Sigmoid colon (tissue), 7 donors: ENCODE data around the gene FBXO44. TPM values are rescaled to one million over a fixed set of nuclear protein-coding genes. Genes with fewer than 3 reads are reported as not detected.

ENCODE experiments used
- DNase-seq: peaks from one replicate; pipeline ENCODE4 v3.0.0-alpha.2; 2019
- H3K27ac ChIP-seq, 4 donors: fragments of 200-600 bp; sonication (generic); one replicate each; pipeline ENCODE4 v1.5.1; 2016 to 2019; ENCODE audit warnings: mild to moderate bottlenecking in 1 of 4
- H3K27me3 ChIP-seq, 3 donors: fragments of 200-600 bp; sonication (generic); one replicate each; pipeline ENCODE4 v1.5.1; 2019; ENCODE audit warnings: mild to moderate bottlenecking in 1 of 3
- H3K36me3 ChIP-seq, 4 donors: fragments of 200-600 bp; sonication (generic); one replicate each; pipeline ENCODE4 v1.5.1; 2016 to 2019
- H3K4me1 ChIP-seq, 4 donors: fragments of 200-600 bp; sonication (generic); one replicate each; pipeline ENCODE4 v1.5.1; 2017 to 2019
- H3K4me3 ChIP-seq, 4 donors: fragments of 200-600 bp; sonication (generic); one replicate each; pipeline ENCODE4 v1.5.1; 2017 to 2019; ENCODE audit warnings: mild to moderate bottlenecking in 2 of 4, moderate library complexity in 1 of 4
- H3K9me3 ChIP-seq, 4 donors: fragments of 200-600 bp in 3 of 4; sonication (generic) in 3 of 4; one replicate each; pipeline versions ENCODE4 v1.5.1 to v1.6.1; 2013 to 2019
- CTCF ChIP-seq, 4 experiments: fragments of 450-650 bp in 3 of 4; fragments of 200-600 bp in 1 of 4; IDR thresholded peaks; one replicate each; pipeline ENCODE4 v1.5.1; 2016 to 2019; ENCODE audit warnings: antibody characterized with exemption in 4 of 4, mild to moderate bottlenecking in 3 of 4, moderate library complexity in 2 of 4
- EP300 ChIP-seq, 4 donors: sonication (generic); formaldehyde crosslinking; IDR thresholded peaks; one replicate each; pipeline ENCODE4 v1.6.1; 2017; ENCODE audit warnings: antibody characterized with exemption in 4 of 4
- POLR2A ChIP-seq, 2 donors: fragments of 450-650 bp; IDR thresholded peaks; one replicate each; pipeline ENCODE4 v1.6.1; 2016; ENCODE audit warnings: antibody characterized with exemption in 2 of 2, mild to moderate bottlenecking in 2 of 2, moderate library complexity in 2 of 2
- POLR2AphosphoS5 ChIP-seq, 4 donors: sonication (generic); formaldehyde crosslinking; IDR thresholded peaks; one replicate each; pipeline ENCODE4 v1.6.1; 2017; ENCODE audit warnings: antibody characterized with exemption in 4 of 4
- WGBS, 2 donors: extraction: QIAGEN DNeasy Blood & Tissue Kit; methylation state at CpG; one replicate each; pipeline ENCODE4 v1.1.7; 2013; 5-methylcytosine and 5-hydroxymethylcytosine counted together
- intact Hi-C: fragments of 100-400 bp; cut with DNase I; formaldehyde crosslinking; loops from one replicate; pipeline ENCODE4 v1.15.1; 2023
- polyA plus RNA-seq, 3 donors: library from polyadenylated mRNA; stranded (reverse); fragments of 200-250 nt; gene quantifications; one replicate each; pipeline ENCODE4 v1.2.3, GENCODE V29; 2013
- total RNA-seq, 4 donors: library from RNA; depleted of rRNA; stranded (reverse); fragments of >200 nt; gene quantifications; one replicate each; pipeline ENCODE4 v1.1.0, GENCODE V29; 2016
- donor health status: healthy with polysubstance abuse.
- donor health status: Bipolar disorder and iron deficiency.
- donor health status: healthy.

The FBXO44 gene
- total and polyA plus RNA-seq, 7 donors = 1.6 to 27.3 (median 14.2) TPM

DNA sequence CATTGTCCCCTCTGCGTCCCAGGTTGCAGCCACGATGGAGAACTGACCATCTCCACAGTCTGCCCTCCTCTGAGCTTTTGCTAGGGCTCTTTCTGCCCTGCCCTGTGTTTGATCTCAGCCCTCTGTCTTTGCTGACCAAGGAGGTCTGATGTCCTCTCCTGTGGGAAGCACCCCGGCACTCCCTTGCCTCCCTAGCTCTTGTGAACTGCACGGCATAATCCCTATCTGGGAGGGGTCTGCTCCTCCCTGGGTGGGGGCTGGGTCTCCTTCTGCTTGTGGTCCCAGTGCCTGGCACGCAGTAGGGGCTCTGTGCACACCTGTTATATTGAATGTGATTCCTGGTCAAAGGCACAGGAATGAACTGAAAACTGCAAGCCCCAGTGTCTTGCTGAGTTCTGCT, 39.2 kb downstream of the FBXO44 start:
- WGBS, 2 donors = 43 to 61% methylated on average over 5 of the region's 5 CpGs
- Histone ChIP-seq H3K27ac (no peak overlapping the region), H3K27me3 (peaks cover 20 to 86% (median 36%) of the 10 kb centered on the region in 3 donors), H3K4me1 (peaks cover 0 to 19% (median 17%) of the 10 kb centered on the region in 4 donors), H3K9me3 (no peaks in the 10 kb centered on the region), H3K36me3 (no peaks in the 10 kb centered on the region), H3K4me3 (no peak overlapping the region)
- no peak for TF ChIP-seq POLR2AphosphoS5 (IDR thresholded peaks at IDR 0.05)
- TF ChIP-seq POLR2A (IDR thresholded peaks at IDR 0.05) = no peak
- no peak for DNase-seq
- intact Hi-C loops = no loop called here

GRCh38 chr1:11695861-11696260, 41.2 kb downstream of the FBXO44 start:
- 89 to 92% methylated on average over 6 of the region's 6 CpGs for WGBS, 2 donors
- Histone ChIP-seq H3K4me3 (no peak overlapping the region), H3K27me3 (peaks cover 16 to 86% (median 34%) of the 10 kb centered on the region in 3 donors), H3K9me3 (no peaks in the 10 kb centered on the region), H3K27ac (no peak overlapping the region), H3K36me3 (no peaks in the 10 kb centered on the region), H3K4me1 (peaks cover 0 to 15% (median 12%) of the 10 kb centered on the region in 4 donors)
- no peak for TF ChIP-seq EP300 (IDR thresholded peaks at IDR 0.05)
- TF ChIP-seq POLR2AphosphoS5 (IDR thresholded peaks at IDR 0.05) = no peak
- no peak for TF ChIP-seq POLR2A (IDR thresholded peaks at IDR 0.05)
- TF ChIP-seq CTCF (IDR thresholded peaks at IDR 0.05) = no peak
- intact Hi-C loops = no loop called here
- no peak for DNase-seq

- no peak for DNase-seq
- Histone ChIP-seq H3K4me3 (no peak overlapping the region), H3K4me1 (peaks cover 0 to 11% (median 8%) of the 10 kb centered on the region in 4 donors), H3K9me3 (no peaks in the 10 kb centered on the region), H3K27me3 (peaks cover 1 to 83% (median 23%) of the 10 kb centered on the region in 3 donors), H3K36me3 (no peaks in the 10 kb centered on the region), H3K27ac (no peak overlapping the region)
- no peak for TF ChIP-seq POLR2A (IDR thresholded peaks at IDR 0.05)
- no peak for TF ChIP-seq CTCF (IDR thresholded peaks at IDR 0.05)
- TF ChIP-seq POLR2AphosphoS5 (IDR thresholded peaks at IDR 0.05) = no peak
- TF ChIP-seq EP300 (IDR thresholded peaks at IDR 0.05) = no peak
- 60 to 70% methylated on average over 8 of the region's 8 CpGs for WGBS, 2 donors
- intact Hi-C loops = no loop called here
Observed at GRCh38 chr1:11697188-11697892, 42.7 kb downstream of the FBXO44 start.

- H3K4me3 ChIP-seq = no peak overlapping the region
- WGBS, 2 donors = 73 to 75% methylated on average over 5 of the region's 5 CpGs
- peaks cover 0 to 83% (median 20%) of the 10 kb centered on the region in 3 donors for H3K27me3 ChIP-seq
- peaks cover 0 to 11% (median 8%) of the 10 kb centered on the region in 4 donors for H3K4me1 ChIP-seq
- TF ChIP-seq POLR2A (IDR thresholded peaks at IDR 0.05) (no peak), POLR2AphosphoS5 (IDR thresholded peaks at IDR 0.05) (no peak), CTCF (IDR thresholded peaks at IDR 0.05) (no peak), EP300 (IDR thresholded peaks at IDR 0.05) (no peak)
- no peak overlapping the region for H3K27ac ChIP-seq
- DNase-seq = no peak
- H3K36me3 ChIP-seq = no peaks in the 10 kb centered on the region
- intact Hi-C loops = no loop called here
- H3K9me3 ChIP-seq = no peaks in the 10 kb centered on the region
Observed at GRCh38 chr1:11697893-11698210, 43.2 kb downstream of the FBXO44 start.

DNA sequence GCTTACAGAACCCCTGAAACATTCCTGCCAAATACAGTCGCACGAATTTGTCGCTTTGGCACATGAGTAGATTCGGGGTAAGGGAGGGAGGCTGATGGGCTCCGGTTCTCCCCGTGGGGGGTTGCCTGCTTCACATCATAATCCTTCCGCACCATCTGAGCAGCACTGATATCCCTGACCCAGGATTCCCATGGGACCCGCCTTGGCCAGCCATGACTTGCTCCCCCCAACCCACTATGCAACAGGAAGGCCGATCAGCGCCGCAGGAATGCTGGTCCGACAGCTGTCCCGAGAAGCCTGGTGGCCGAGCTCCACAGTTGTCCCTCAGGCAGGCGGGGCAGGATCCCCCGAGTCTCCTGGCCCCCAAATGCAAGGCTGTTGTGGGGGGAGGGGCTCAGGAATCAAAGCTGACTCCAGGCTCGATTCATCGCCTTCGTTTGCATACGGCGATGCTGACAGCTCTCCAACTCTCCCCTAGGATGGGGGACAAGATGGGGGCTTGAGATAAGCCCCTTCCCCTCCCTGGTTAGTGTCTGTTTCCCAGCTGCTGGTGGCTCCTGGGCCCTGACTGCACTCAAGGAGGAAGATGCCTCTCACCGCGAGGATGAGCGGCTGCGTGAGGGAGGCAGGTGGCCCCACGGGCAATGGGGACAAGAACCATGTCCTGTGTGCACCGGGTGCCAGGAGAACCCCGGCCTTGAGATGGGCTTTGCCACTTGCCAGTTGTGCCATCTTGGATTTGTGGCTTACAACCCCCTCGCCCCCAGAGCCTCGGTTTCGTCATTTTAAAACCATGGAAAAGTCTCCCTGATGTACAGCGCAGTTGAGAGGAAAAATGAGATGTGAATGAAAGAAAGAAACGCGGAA, 46.2 kb downstream of the FBXO44 start:
- Histone ChIP-seq H3K4me1 (peaks cover 0 to 11% (median 8%) of the 10 kb centered on the region in 4 donors), H3K4me3 (no peak overlapping the region), H3K36me3 (no peaks in the 10 kb centered on the region), H3K27ac (no peak overlapping the region), H3K27me3 (peaks cover 0 to 85% (median 20%) of the 10 kb centered on the region in 3 donors), H3K9me3 (no peaks in the 10 kb centered on the region)
- no peak for DNase-seq
- WGBS, 2 donors = 53 to 65% methylated on average over 34 of the region's 34 CpGs
- intact Hi-C loops = loop anchor here (5.0 kb wide), 1 partner anchor 299 kb away; no protein-coding TSS in a partner anchor
- TF ChIP-seq POLR2A (IDR thresholded peaks at IDR 0.05) (no peak), CTCF (IDR thresholded peaks at IDR 0.05) (no peak), POLR2AphosphoS5 (IDR thresholded peaks at IDR 0.05) (no peak), EP300 (IDR thresholded peaks at IDR 0.05) (no peak)
